ENCODE data around the gene LGALS7B. TPM values are rescaled to one million over a fixed set of nuclear protein-coding genes. Genes with fewer than 3 reads are reported as not detected.

Gene LGALS7B
- total RNA-seq, 4 donors from 2014 or later: 871 to 2,466 (median 1,613) TPM

DNA sequence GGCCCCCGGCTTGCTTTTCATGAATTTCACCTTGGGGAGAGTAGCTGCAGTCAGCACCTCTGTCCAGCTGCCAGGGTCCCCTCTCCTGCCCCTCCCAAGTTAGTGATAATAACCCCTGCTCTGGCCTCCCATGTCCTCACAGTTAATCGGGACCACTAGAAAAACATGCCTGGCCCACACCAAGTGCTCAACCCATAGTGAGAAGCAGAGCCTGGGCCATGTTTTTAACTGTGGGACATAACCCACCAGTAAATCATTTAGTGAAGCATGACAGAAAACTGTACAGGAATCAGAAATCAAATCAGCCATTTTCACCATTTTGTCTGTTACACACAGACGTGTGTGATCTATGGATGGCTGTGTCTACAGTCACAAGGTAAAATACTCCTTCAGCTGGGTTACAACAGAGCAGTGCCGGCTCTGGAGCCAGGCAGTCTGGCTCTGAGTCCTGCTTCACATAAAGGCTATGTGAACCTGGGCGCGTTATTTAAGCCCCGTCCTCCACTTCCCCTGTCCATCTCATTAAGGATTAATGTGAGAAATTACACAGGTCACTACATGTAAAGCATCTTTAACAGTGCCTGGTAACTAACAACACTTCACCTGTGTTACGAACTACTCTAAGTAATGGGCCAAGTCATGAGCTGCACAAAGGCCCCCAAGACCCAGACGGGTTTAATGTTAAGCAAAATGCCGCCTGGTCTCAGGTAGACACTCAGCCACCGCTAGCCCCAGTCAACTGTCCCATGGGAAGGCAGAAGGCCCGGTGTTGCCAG lies 50.2 kb downstream of the LGALS7B start:
- Histone ChIP-seq H3K4me1 (peaks cover 31 to 89% (median 57%) of the 10 kb centered on the region in 3 donors), H3K27ac (peak overlapping the region; percentile 77 to 94 (median 87)), H3K27me3 (no peaks in the 10 kb centered on the region), H3K4me3 (no peak overlapping the region), H3K36me3 (peaks cover 74 to 98% (median 79%) of the 10 kb centered on the region in 3 donors), H3K9me3 (no peaks in the 10 kb centered on the region)
- no peak for TF ChIP-seq POLR2A (IDR thresholded peaks at IDR 0.05)
- TF ChIP-seq, protein P1, sequence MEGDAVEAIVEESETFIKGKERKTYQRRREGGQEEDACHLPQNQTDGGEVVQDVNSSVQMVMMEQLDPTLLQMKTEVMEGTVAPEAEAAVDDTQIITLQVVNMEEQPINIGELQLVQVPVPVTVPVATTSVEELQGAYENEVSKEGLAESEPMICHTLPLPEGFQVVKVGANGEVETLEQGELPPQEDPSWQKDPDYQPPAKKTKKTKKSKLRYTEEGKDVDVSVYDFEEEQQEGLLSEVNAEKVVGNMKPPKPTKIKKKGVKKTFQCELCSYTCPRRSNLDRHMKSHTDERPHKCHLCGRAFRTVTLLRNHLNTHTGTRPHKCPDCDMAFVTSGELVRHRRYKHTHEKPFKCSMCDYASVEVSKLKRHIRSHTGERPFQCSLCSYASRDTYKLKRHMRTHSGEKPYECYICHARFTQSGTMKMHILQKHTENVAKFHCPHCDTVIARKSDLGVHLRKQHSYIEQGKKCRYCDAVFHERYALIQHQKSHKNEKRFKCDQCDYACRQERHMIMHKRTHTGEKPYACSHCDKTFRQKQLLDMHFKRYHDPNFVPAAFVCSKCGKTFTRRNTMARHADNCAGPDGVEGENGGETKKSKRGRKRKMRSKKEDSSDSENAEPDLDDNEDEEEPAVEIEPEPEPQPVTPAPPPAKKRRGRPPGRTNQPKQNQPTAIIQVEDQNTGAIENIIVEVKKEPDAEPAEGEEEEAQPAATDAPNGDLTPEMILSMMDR (IDR thresholded peaks at IDR 0.05): no peak
- no peak for DNase-seq
- intact Hi-C loops (cut with DNase I): loop anchor here (10.0 kb wide), 1 partner anchor 104 kb away; no protein-coding TSS in a partner anchor
- WGBS, 2 donors: 53 to 69% methylated on average over 9 to 12 of the region's 12 CpGs

DNA sequence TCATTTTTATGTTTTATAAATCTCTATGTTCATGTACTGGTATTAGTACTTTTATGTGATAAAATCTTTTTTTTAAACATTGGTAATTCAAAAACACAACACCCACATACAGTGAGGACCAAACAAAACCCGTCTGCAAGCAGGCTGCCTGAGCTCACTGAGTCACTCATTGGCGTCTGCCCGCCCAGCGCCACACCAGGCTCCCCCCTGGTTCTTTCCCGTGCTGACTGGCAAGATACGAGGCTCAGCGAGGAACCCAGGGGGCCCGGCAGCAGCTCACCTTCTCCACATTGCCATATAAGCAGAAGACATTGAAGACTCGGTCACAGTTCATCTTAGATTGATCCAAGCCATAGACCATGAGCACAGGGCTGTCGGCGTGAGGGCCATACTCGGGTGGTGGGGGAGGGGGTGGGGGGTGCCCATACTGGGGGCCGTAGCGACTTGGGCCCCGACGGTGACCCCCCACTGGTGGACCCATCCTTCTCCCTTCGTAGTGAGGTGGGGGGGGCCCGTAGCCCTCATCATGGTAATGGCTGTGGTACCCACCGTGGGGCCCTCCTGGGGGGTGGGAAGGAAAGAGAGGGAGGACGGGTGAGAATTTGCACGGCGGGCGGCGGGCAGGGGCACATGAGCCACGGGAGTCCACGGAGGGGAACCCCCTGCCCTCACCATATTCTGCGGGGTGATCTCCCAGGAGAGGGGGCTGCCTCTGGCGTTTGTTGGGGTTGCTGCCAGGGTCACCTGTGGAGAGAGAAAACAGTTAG lies 51.0 kb downstream of the LGALS7B start:
- peak overlapping the region; percentile 77 to 94 (median 87) for H3K27ac ChIP-seq
- no peak for DNase-seq
- intact Hi-C loops (cut with DNase I): loop anchor here (10.0 kb wide), 1 partner anchor 105 kb away; no protein-coding TSS in a partner anchor

DNA sequence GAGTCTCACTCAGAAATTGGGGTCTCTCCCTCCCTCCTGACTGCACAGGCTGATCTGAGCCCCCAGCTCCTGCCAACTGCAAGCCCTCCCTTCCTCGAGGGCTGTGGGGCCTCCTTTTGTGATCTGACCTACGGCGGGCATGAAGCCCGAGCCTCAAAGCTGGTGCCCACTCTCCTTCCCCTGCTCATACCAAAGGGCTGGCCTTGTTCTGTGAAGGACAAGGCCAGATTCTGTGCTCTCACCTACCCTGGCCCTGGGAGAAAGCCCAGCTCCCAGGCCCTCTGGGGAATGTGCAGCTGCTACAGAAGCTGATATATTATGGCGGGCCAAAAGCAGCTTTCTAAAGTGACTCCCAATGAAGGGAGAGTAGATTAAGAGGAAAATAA lies 51.6 kb downstream of the LGALS7B start:
- no peak overlapping the region for H3K4me3 ChIP-seq
- TF ChIP-seq, protein P1 (IDR thresholded peaks at IDR 0.05): no peak
- no peak for TF ChIP-seq POLR2A (IDR thresholded peaks at IDR 0.05)
- peaks cover 31 to 98% (median 58%) of the 10 kb centered on the region in 3 donors for H3K4me1 ChIP-seq
- no peaks in the 10 kb centered on the region for H3K27me3 ChIP-seq
- DNase-seq: no peak
- H3K27ac ChIP-seq: peak overlapping the region; percentile 77 to 94 (median 87)
- H3K9me3 ChIP-seq: no peaks in the 10 kb centered on the region
- 60 to 84% methylated on average over 2 of the region's 5 CpGs for WGBS, 2 donors
- peaks cover 88 to 100% (median 91%) of the 10 kb centered on the region in 3 donors for H3K36me3 ChIP-seq
- intact Hi-C loops (cut with DNase I): no loop called here

More for the DNA sequence above, 51.0 kb downstream of the LGALS7B start:
- TF ChIP-seq, protein P1 (IDR thresholded peaks at IDR 0.05): no peak
- TF ChIP-seq POLR2A (IDR thresholded peaks at IDR 0.05): no peak
- WGBS, 2 donors: 53 to 55% methylated on average over 10 to 23 of the region's 28 CpGs
- H3K4me1 ChIP-seq: peaks cover 31 to 97% (median 57%) of the 10 kb centered on the region in 3 donors
- peaks cover 83 to 100% (median 87%) of the 10 kb centered on the region in 3 donors for H3K36me3 ChIP-seq
- H3K4me3 ChIP-seq: no peak overlapping the region
- no peaks in the 10 kb centered on the region for H3K27me3 ChIP-seq
- no peaks in the 10 kb centered on the region for H3K9me3 ChIP-seq

Small RNAs within 50 kb of the gene (small RNA-seq; reads per million reads assigned to genes)
- gene RNU6-140P: 0 reads per million in 4 donors

Other genes starting within 250 kb of the LGALS7B start
- gene MAP4K1, start 171.2 kb upstream of the LGALS7B start, total RNA-seq: 1 to 10 TPM; 1.5 to 4.2 (median 2.7) TPM
- gene EIF3K, start 170.0 kb upstream of the LGALS7B start, total RNA-seq: 100 to 1,000 TPM; 437 to 578 (median 516) TPM
- gene ACTN4, start 141.6 kb upstream of the LGALS7B start, total RNA-seq: 100 to 1,000 TPM; 302 to 705 (median 414) TPM
- 1 to 10 TPM; 1.5 to 4.2 (median 1.8) TPM for gene CAPN12, start 44.7 kb upstream of the LGALS7B start, total RNA-seq
- 100 to 1,000 TPM in 2 of 4 donors, 10 to 100 TPM in 1, 1 to 10 TPM in 1; 7.1 to 266 (median 114) TPM for gene LGALS7, start 15.7 kb upstream of the LGALS7B start, total RNA-seq
- gene LGALS4, start 23.7 kb downstream of the LGALS7B start, total RNA-seq: under 1 TPM in 2 of 4 donors, not detected in 2; 0.62 to 0.76 TPM
- 100 to 1,000 TPM in 1 of 4 donors, 10 to 100 TPM in 3; 63.4 to 129 (median 85.9) TPM for gene ECH1, start 42.6 kb downstream of the LGALS7B start, total RNA-seq
- 100 to 1,000 TPM; 136 to 186 (median 167) TPM for gene HNRNPL, start 60.8 kb downstream of the LGALS7B start, total RNA-seq
- 10 to 100 TPM in 1 of 4 donors, 1 to 10 TPM in 3; 4.8 to 14.9 (median 5.7) TPM for gene RINL, start 89.1 kb downstream of the LGALS7B start, total RNA-seq
- 10 to 100 TPM; 39.8 to 71.5 (median 52.7) TPM for gene SIRT2, start 110.4 kb downstream of the LGALS7B start, total RNA-seq
- 10 to 100 TPM; 22.0 to 34.0 (median 26.7) TPM for gene NFKBIB, start 110.8 kb downstream of the LGALS7B start, total RNA-seq
- gene CCER2, start 123.0 kb downstream of the LGALS7B start, total RNA-seq: 1 to 10 TPM in 1 of 4 donors, under 1 TPM in 2, not detected in 1; 0.76 to 2.4 (median 0.83) TPM
- gene SARS2, start 141.6 kb downstream of the LGALS7B start, total RNA-seq: 10 to 100 TPM; 21.2 to 32.7 (median 25.2) TPM
- 10 to 100 TPM; 27.2 to 74.6 (median 44.2) TPM for gene MRPS12, start 141.7 kb downstream of the LGALS7B start, total RNA-seq
- 10 to 100 TPM in 1 of 4 donors, 1 to 10 TPM in 3; 3.9 to 18.3 (median 8.8) TPM for gene FBXO17, start 186.5 kb downstream of the LGALS7B start, total RNA-seq
- gene FBXO27, start 243.3 kb downstream of the LGALS7B start, total RNA-seq: 10 to 100 TPM in 2 of 4 donors, 1 to 10 TPM in 2; 5.7 to 14.0 (median 8.3) TPM

Measured in esophagus squamous epithelium (tissue), 5 donors.